H9 (cell line): ENCODE data around the gene NUP98. TPM values are rescaled to one million over a fixed set of nuclear protein-coding genes. Genes with fewer than 3 reads are reported as not detected.

Source experiments
- DNase-seq: peaks from one replicate; pipeline ENCODE4 v3.0.0-alpha.2; 2017
- H2AFZ ChIP-seq: one replicate; pipeline ENCODE4 v1.6.1; 2013; ENCODE audit warnings: mild to moderate bottlenecking, low read length, control low read depth, moderate library complexity
- H2AK5ac ChIP-seq: 2 replicates; pipeline ENCODE4 v1.6.1; 2013; ENCODE audit warnings: low read length, control low read depth, mixed read lengths; ENCODE audit not compliant: insufficient read length
- H2BK120ac ChIP-seq: one replicate; pipeline ENCODE4 v1.6.1; 2013; ENCODE audit warnings: low read depth, mild to moderate bottlenecking, low read length, control low read depth, inconsistent platforms; ENCODE audit not compliant: poor library complexity, severe bottlenecking
- H2BK12ac ChIP-seq: 2 replicates; pipeline ENCODE4 v1.6.1; 2013; ENCODE audit warnings: low read length, control low read depth, mixed read lengths, low read depth; ENCODE audit not compliant: insufficient read length
- H2BK15ac ChIP-seq: 2 replicates; pipeline ENCODE4 v1.6.1; 2013; ENCODE audit warnings: low read depth, low read length, control low read depth
- H2BK20ac ChIP-seq: one replicate; pipeline ENCODE4 v1.6.1; 2013; ENCODE audit warnings: low read depth, mild to moderate bottlenecking, low read length, control low read depth, inconsistent platforms; ENCODE audit not compliant: poor library complexity, severe bottlenecking
- H2BK5ac ChIP-seq: 2 replicates; pipeline ENCODE4 v1.6.1; 2013; ENCODE audit warnings: low read length, control low read depth, mixed read lengths; ENCODE audit not compliant: insufficient read length
- H3K14ac ChIP-seq: 2 replicates; pipeline ENCODE4 v1.6.1; 2013; ENCODE audit warnings: low read length, control low read depth; ENCODE audit not compliant: insufficient read depth
- H3K18ac ChIP-seq: 2 replicates; pipeline ENCODE4 v1.6.1; 2013; ENCODE audit warnings: low read depth, mild to moderate bottlenecking, mixed read lengths, low read length, control low read depth; ENCODE audit not compliant: insufficient read length
- H3K23ac ChIP-seq: 2 replicates; pipeline ENCODE4 v1.6.1; 2013; ENCODE audit warnings: low read length, control low read depth, mixed read lengths, low read depth; ENCODE audit not compliant: insufficient read length
- H3K23me2 ChIP-seq: 2 replicates; pipeline ENCODE4 v1.6.1; 2013; ENCODE audit warnings: low read depth, mild to moderate bottlenecking, mixed read lengths, low read length, control low read depth; ENCODE audit not compliant: insufficient read length, poor library complexity, severe bottlenecking
- H3K27ac ChIP-seq: 2 replicates; pipeline ENCODE4 v1.5.1; 2013; ENCODE audit warnings: low read length, control low read depth, mixed read lengths, low read depth; ENCODE audit not compliant: insufficient read length
- H3K27me3 ChIP-seq: 2 replicates; pipeline ENCODE4 v1.6.1; 2013; ENCODE audit warnings: low read length, control low read depth, inconsistent platforms; ENCODE audit not compliant: insufficient read depth
- H3K4ac ChIP-seq: 2 replicates; pipeline ENCODE4 v1.6.1; 2013; ENCODE audit warnings: low read depth, mild to moderate bottlenecking, control low read depth, inconsistent platforms, low read length, moderate library complexity
- H3K4me1 ChIP-seq: 2 replicates; pipeline ENCODE4 v1.6.1; 2013; ENCODE audit warnings: low read length, control low read depth, inconsistent platforms; ENCODE audit not compliant: insufficient read depth
- H3K4me2 ChIP-seq: 2 replicates; pipeline ENCODE4 v1.6.1; 2013; ENCODE audit warnings: low read length, control low read depth, mixed read lengths; ENCODE audit not compliant: insufficient read length, insufficient read depth
- H3K56ac ChIP-seq: 2 replicates; pipeline ENCODE4 v1.6.1; 2013; ENCODE audit warnings: low read depth, mild to moderate bottlenecking, mixed read lengths, low read length, control low read depth; ENCODE audit not compliant: insufficient read length
- H3K79me1 ChIP-seq: 2 replicates; pipeline ENCODE4 v1.6.1; 2013; ENCODE audit warnings: low read depth, mild to moderate bottlenecking, moderate library complexity, low read length, control low read depth, inconsistent platforms; ENCODE audit not compliant: insufficient read depth, poor library complexity, severe bottlenecking
- H3K79me2 ChIP-seq: 2 replicates; pipeline ENCODE4 v1.6.1; 2013; ENCODE audit warnings: low read length, control low read depth, inconsistent platforms; ENCODE audit not compliant: insufficient read depth
- H3K9ac ChIP-seq: 2 replicates; pipeline ENCODE4 v1.6.1; 2013; ENCODE audit warnings: low read length, control low read depth, mixed read lengths; ENCODE audit not compliant: insufficient read length; ENCODE audit errors: extremely low read depth
- H3K9me3 ChIP-seq: one replicate; pipeline ENCODE4 v1.6.1; 2013; ENCODE audit warnings: low read depth, low read length, inconsistent platforms; ENCODE audit not compliant: control insufficient read depth
- H3T11ph ChIP-seq: one replicate; pipeline ENCODE4 v1.6.1; 2013; ENCODE audit warnings: mild to moderate bottlenecking, low read length, control low read depth, inconsistent platforms
- H4K20me1 ChIP-seq: one replicate; pipeline ENCODE4 v1.6.1; 2013; ENCODE audit not compliant: control insufficient read depth, insufficient read length, insufficient read depth
- H4K5ac ChIP-seq: 2 replicates; pipeline ENCODE4 v1.6.1; 2013; ENCODE audit warnings: low read depth, mild to moderate bottlenecking, mixed read lengths, low read length, control low read depth; ENCODE audit not compliant: insufficient read length
- H4K8ac ChIP-seq: replicated peaks from 2 replicates; pipeline ENCODE4 v1.6.1; 2013; ENCODE audit warnings: low read length, control low read depth, mixed read lengths, low read depth; ENCODE audit not compliant: insufficient read length
- H4K91ac ChIP-seq: 2 replicates; pipeline ENCODE4 v1.6.1; 2013; ENCODE audit warnings: low read depth, mild to moderate bottlenecking, moderate library complexity, mixed read lengths, low read length, control low read depth; ENCODE audit not compliant: insufficient read length
- H3K27ac Mint-ChIP-seq, 3 experiments: 2 replicates in 2 of 3; 3 replicates in 1 of 3; pipeline ENCODE4 v1.8.0; 2020 to 2021; ENCODE audit warnings: mixed read lengths in 3 of 3, mild to moderate bottlenecking in 1 of 3, moderate library complexity in 1 of 3
- H3K27me3 Mint-ChIP-seq: 2 replicates; pipeline ENCODE4 v1.8.0; 2021; ENCODE audit warnings: low read depth, mild to moderate bottlenecking, moderate library complexity, mixed read lengths
- H3K36me3 Mint-ChIP-seq, 3 experiments: 2 replicates in 2 of 3; 3 replicates in 1 of 3; pipeline ENCODE4 v1.8.0; 2020 to 2021; ENCODE audit warnings: low read depth in 3 of 3, mixed read lengths in 3 of 3; ENCODE audit not compliant: insufficient read depth in 1 of 3
- H3K4me1 Mint-ChIP-seq, 2 experiments: 2 replicates each; pipeline ENCODE4 v1.8.0; 2020; ENCODE audit warnings: mixed read lengths in 2 of 2
- H3K4me3 Mint-ChIP-seq, 2 experiments: 2 replicates in 1 of 2; 3 replicates in 1 of 2; pipeline ENCODE4 v1.8.0; 2020 to 2021; ENCODE audit warnings: mild to moderate bottlenecking in 2 of 2, mixed read lengths in 2 of 2, moderate library complexity in 1 of 2
- H3K9me3 Mint-ChIP-seq, 2 experiments: 2 replicates in 1 of 2; 3 replicates in 1 of 2; pipeline ENCODE4 v1.8.0; 2020; ENCODE audit warnings: mild to moderate bottlenecking in 2 of 2, mixed read lengths in 2 of 2, moderate library complexity in 1 of 2
- CTCF ChIP-seq: fragments of 200-600 bp; sonication (generic); conservative IDR thresholded peaks from 3 replicates; pipeline ENCODE4 v1.8.0; 2021; ENCODE audit warnings: antibody characterized with exemption, mild to moderate bottlenecking
- WGBS: extraction: QIAGEN DNeasy Blood & Tissue Kit; methylation state at CpG from one replicate; pipeline ENCODE4 v1.1.7; 2013; ENCODE audit warnings: missing lambda C conversion rate, low lambda C conversion rate, mixed read lengths; ENCODE audit not compliant: insufficient read length; ENCODE audit errors: extremely low coverage; 5-methylcytosine and 5-hydroxymethylcytosine counted together
- total RNA-seq: library from RNA; stranded (reverse); gene quantifications from 2 replicates; pipeline ENCODE4 v1.2.1, GENCODE V29; 2021

NUP98 gene
- total RNA-seq, 1 experiment from 2014 or later: 105 TPM

- Histone ChIP-seq H3K79me1 (no peaks in the 10 kb centered on the region), H3K4me1 (no peaks in the 10 kb centered on the region), H4K8ac (no peak overlapping the region), H4K5ac (no peak overlapping the region), H3T11ph (no peak overlapping the region), H3K23ac (no peak overlapping the region), H3K4me2 (peak overlapping the region; percentile 92), H3K27me3 (no peaks in the 10 kb centered on the region), H4K20me1 (no peaks in the 10 kb centered on the region), H2BK5ac (no peak overlapping the region), H3K4ac (no peak overlapping the region), H3K14ac (no peak overlapping the region), H4K91ac (no peak overlapping the region), H2BK15ac (no peak overlapping the region), H2BK120ac (no peak overlapping the region), H2AK5ac (no peak overlapping the region), H3K79me2 (peaks cover 36% of the 10 kb centered on the region), H3K23me2 (peaks cover 5% of the 10 kb centered on the region), H3K27ac (no peak overlapping the region), H3K56ac (no peak overlapping the region), H3K9ac (no peak overlapping the region), H2BK20ac (no peak overlapping the region), H2AFZ (no peak overlapping the region), H2BK12ac (no peak overlapping the region), H3K18ac (no peak overlapping the region), H3K9me3 (no peaks in the 10 kb centered on the region)
- H3K27ac Mint-ChIP-seq: peak overlapping the region in 2 of 3 experiments; percentile 31 to 42; a peak in 3 of 7 replicates
- H3K4me3 Mint-ChIP-seq: peak overlapping the region; percentile 89 to 97
- H3K4me1 Mint-ChIP-seq: peaks cover 14 to 21% of the 10 kb centered on the region in 2 experiments
- no peak for TF ChIP-seq CTCF
- peaks cover 29 to 35% (median 30%) of the 10 kb centered on the region in 3 experiments for H3K36me3 Mint-ChIP-seq
- no peaks in the 10 kb centered on the region for H3K27me3 Mint-ChIP-seq
- DNase-seq: no peak
- WGBS: no CpG with 5 or more reads among the region's 6 CpGs
- H3K9me3 Mint-ChIP-seq: peaks cover 0 to 2% of the 10 kb centered on the region in 2 experiments; a peak in 1 of 5 replicates
Measured at GRCh38 chr11:3796002-3796311, 1.4 kb downstream of the NUP98 start.
